ENCODE measurements around the gene KIF1A. TPM values are rescaled to one million over a fixed set of nuclear protein-coding genes. Genes with fewer than 3 reads are reported as not detected.

The KIF1A gene
- total RNA-seq, 1 donor from 2014 or later = 29.9 TPM

- no peak for DNase-seq (ENCODE audit: low spot score)
Measured at GRCh38 chr2:240835528-240835927, 15.5 kb upstream of the KIF1A start.

GRCh38 chr2:240834377-240834975 is 14.5 kb upstream of the KIF1A start:
- Histone ChIP-seq H3K27me3 (peaks cover 26% of the 10 kb centered on the region), H3K9me3 (ENCODE audit: low read depth) (no peaks in the 10 kb centered on the region), H2AFZ (replicated peaks) (no peak overlapping the region), H3K36me3 (no peaks in the 10 kb centered on the region), H3K79me2 (ENCODE audit: low read depth) (no peaks in the 10 kb centered on the region), H3K4me1 (peaks cover 6% of the 10 kb centered on the region), H4K20me1 (ENCODE audit: low read depth) (no peaks in the 10 kb centered on the region), H3K9ac (no peak overlapping the region), H3K4me3 (no peak overlapping the region), H3F3A (ENCODE audit: low read depth) (no peaks in the 10 kb centered on the region), H3K4me2 (no peak overlapping the region), H3K27ac (no peak overlapping the region)
- Mint-ChIP-seq H3K4me3 (no peak overlapping the region), H3K9me3 (no peaks in the 10 kb centered on the region), H3K4me1 (peaks cover 33% of the 10 kb centered on the region), H3K27ac (no peak overlapping the region), H3K36me3 (no peaks in the 10 kb centered on the region), H3K27me3 (ENCODE audit: insufficient read depth, low read depth) (peaks cover 18% of the 10 kb centered on the region)
- no peak for DNase-seq (ENCODE audit: low spot score)
- TF ChIP-seq EZH2phosphoT487 (IDR thresholded peaks at IDR 0.05) (no peak), CTCF (IDR thresholded peaks at IDR 0.05) (no peak), EZH2 (IDR thresholded peaks at IDR 0.05) (no peak)

More at GRCh38 chr2:240835528-240835927, 15.5 kb upstream of the KIF1A start:
- H3K36me3 ChIP-seq = no peaks in the 10 kb centered on the region
- H4K20me1 ChIP-seq (ENCODE audit: low read depth) = no peaks in the 10 kb centered on the region
- H3K9ac ChIP-seq = no peak overlapping the region
- Mint-ChIP-seq H3K27ac (no peak overlapping the region), H3K4me1 (peaks cover 38% of the 10 kb centered on the region), H3K4me3 (no peak overlapping the region), H3K9me3 (no peaks in the 10 kb centered on the region), H3K27me3 (ENCODE audit: insufficient read depth, low read depth) (peaks cover 18% of the 10 kb centered on the region), H3K36me3 (no peaks in the 10 kb centered on the region)
- no peaks in the 10 kb centered on the region for H3K79me2 ChIP-seq (ENCODE audit: low read depth)
- TF ChIP-seq CTCF (IDR thresholded peaks at IDR 0.05) (no peak), EZH2 (IDR thresholded peaks at IDR 0.05) (no peak), EZH2phosphoT487 (IDR thresholded peaks at IDR 0.05) (no peak)
- no peak overlapping the region for H3K4me3 ChIP-seq
- H2AFZ ChIP-seq (replicated peaks) = no peak overlapping the region
- no peak overlapping the region for H3K4me2 ChIP-seq
- peaks cover 15% of the 10 kb centered on the region for H3K27me3 ChIP-seq
- H3K27ac ChIP-seq = no peak overlapping the region
- no peaks in the 10 kb centered on the region for H3F3A ChIP-seq (ENCODE audit: low read depth)
- H3K9me3 ChIP-seq (ENCODE audit: low read depth) = no peaks in the 10 kb centered on the region
- H3K4me1 ChIP-seq = peaks cover 6% of the 10 kb centered on the region

- H3K4me2 ChIP-seq = no peak overlapping the region
- H3K27ac ChIP-seq = no peak overlapping the region
- H3K4me1 ChIP-seq = peaks cover 6% of the 10 kb centered on the region
- H3K4me3 ChIP-seq = no peak overlapping the region
- H3K9me3 Mint-ChIP-seq = no peaks in the 10 kb centered on the region
- TF ChIP-seq CTCF (IDR thresholded peaks at IDR 0.05) (no peak), EZH2 (IDR thresholded peaks at IDR 0.05) (no peak), EZH2phosphoT487 (IDR thresholded peaks at IDR 0.05) (no peak)
- no peak overlapping the region for H2AFZ ChIP-seq (replicated peaks)
- H3K27me3 Mint-ChIP-seq (ENCODE audit: insufficient read depth, low read depth) = peaks cover 17% of the 10 kb centered on the region
- H4K20me1 ChIP-seq (ENCODE audit: low read depth) = no peaks in the 10 kb centered on the region
- DNase-seq (ENCODE audit: low spot score) = no peak
- no peaks in the 10 kb centered on the region for H3K9me3 ChIP-seq (ENCODE audit: low read depth)
- H3K27me3 ChIP-seq = peaks cover 32% of the 10 kb centered on the region
- peaks cover 33% of the 10 kb centered on the region for H3K4me1 Mint-ChIP-seq
- H3K4me3 Mint-ChIP-seq = no peak overlapping the region
- H3F3A ChIP-seq (ENCODE audit: low read depth) = no peaks in the 10 kb centered on the region
- H3K9ac ChIP-seq = no peak overlapping the region
- H3K36me3 Mint-ChIP-seq = no peaks in the 10 kb centered on the region
- H3K79me2 ChIP-seq (ENCODE audit: low read depth) = no peaks in the 10 kb centered on the region
- no peaks in the 10 kb centered on the region for H3K36me3 ChIP-seq
- H3K27ac Mint-ChIP-seq = no peak overlapping the region
Measured at GRCh38 chr2:240833724-240834285, 13.8 kb upstream of the KIF1A start.
